AG08396 (cell line): Measurements from ENCODE around the gene MPV17L2.
"Not testable (repeated sequence)": the region's sequence is repeated elsewhere in the genome, so short reads cannot be mapped to it uniquely, and the experiment has no call there.

Experiments
- DNase-seq: peaks from one replicate; pipeline ENCODE4 v3.0.0; 2012; ENCODE audit warnings: low spot score, mixed read lengths

The MPV17L2 gene

GRCh38 chr19:18192673-18193387, at the start of gene MPV17L2:
TSS of gene MPV17L2 (plus strand) at chr19:18193218. CDS start at chr19:18193282, 64 bp downstream.
- DNase-seq: peak; percentile 97

GRCh38 chr19:18143902-18144301, 49.1 kb upstream of the MPV17L2 start:
- DNase-seq: no peak

- DNase-seq: no peak
Measured at GRCh38 chr19:18144361-18144760, 48.7 kb upstream of the MPV17L2 start.

GRCh38 chr19:18144906-18145305, 48.1 kb upstream of the MPV17L2 start:
- DNase-seq: no peak

- no peak for DNase-seq
Measured at GRCh38 chr19:18145391-18145999, 47.5 kb upstream of the MPV17L2 start.

GRCh38 chr19:18147396-18147795, 45.6 kb upstream of the MPV17L2 start:
- no peak for DNase-seq

- no peak for DNase-seq
Measured at GRCh38 chr19:18149596-18149975, 43.4 kb upstream of the MPV17L2 start.

GRCh38 chr19:18150776-18151624, 42.0 kb upstream of the MPV17L2 start:
- DNase-seq: no peak

- peak; percentile 98 for DNase-seq
Measured at GRCh38 chr19:18152442-18152816, 40.6 kb upstream of the MPV17L2 start.

GRCh38 chr19:18152817-18153555, 40.0 kb upstream of the MPV17L2 start, which contains the start of gene PIK3R2:
TSS of gene PIK3R2 (plus strand) at chr19:18153163. CDS start at chr19:18155880, 2,717 bp downstream.
- DNase-seq: peak; percentile 100

- DNase-seq: peak; percentile 51
Measured at GRCh38 chr19:18153556-18154134, 39.4 kb upstream of the MPV17L2 start.

- no peak for DNase-seq
Measured at GRCh38 chr19:18155095-18156087, 37.6 kb upstream of the MPV17L2 start.

GRCh38 chr19:18156268-18156667, 36.8 kb upstream of the MPV17L2 start:
- no peak for DNase-seq

- peak; percentile 88 for DNase-seq
Measured at GRCh38 chr19:18156841-18157464, 36.1 kb upstream of the MPV17L2 start.

- no peak for DNase-seq
Measured at GRCh38 chr19:18157465-18158063, 35.5 kb upstream of the MPV17L2 start.

GRCh38 chr19:18158467-18158866, 34.6 kb upstream of the MPV17L2 start:
- DNase-seq: no peak

- not testable (repeated sequence) for DNase-seq
Measured at GRCh38 chr19:18159059-18159616, 33.9 kb upstream of the MPV17L2 start.

- no peak for DNase-seq
Measured at GRCh38 chr19:18159810-18160209, 33.2 kb upstream of the MPV17L2 start.

- DNase-seq: no peak
Measured at GRCh38 chr19:18160493-18160970, 32.5 kb upstream of the MPV17L2 start.
